ENCODE measurements around the gene UCK2. TPM values are rescaled to one million over a fixed set of nuclear protein-coding genes. Genes with fewer than 3 reads are reported as not detected.

UCK2 gene
- total and polyA plus RNA-seq, 7 experiments from 2014 or later = 0.89 to 32.7 (median 1.2) TPM

GRCh38 chr1:165863346-165863745 is 35.9 kb downstream of the UCK2 start:
- DNase-seq (no peak), ATAC-seq (no peak)
- Histone ChIP-seq H3K4me3 (ENCODE audit: low read length) (no peak overlapping the region), H3K9me3 (ENCODE audit: control insufficient read depth in 2 of 3, low read length in 3 of 3) (no peaks in the 10 kb centered on the region), H3K27ac (ENCODE audit: low read depth, low read length) (no peak overlapping the region), H3K27me3 (ENCODE audit: control insufficient read depth in 2 of 2, insufficient read depth in 2 of 2, low read length in 2 of 2) (no peaks in the 10 kb centered on the region), H3K36me3 (ENCODE audit: control insufficient read depth in 2 of 3, insufficient read depth in 3 of 3, low read length in 3 of 3) (no peaks in the 10 kb centered on the region), H3K4me1 (ENCODE audit: control insufficient read depth in 2 of 2, insufficient read depth in 2 of 2, low read length in 2 of 2) (no peaks in the 10 kb centered on the region)
- CTCF ChIA-PET = no interaction called here
- Mint-ChIP-seq H3K27me3 (no peaks in the 10 kb centered on the region), H3K36me3 (peaks cover 0 to 5% (median 0%) of the 10 kb centered on the region in 5 donors), H3K4me1 (peaks cover 0 to 30% (median 0%) of the 10 kb centered on the region in 7 donors), H3K9me3 (no peaks in the 10 kb centered on the region), H3K27ac (no peak overlapping the region), H3K4me3 (no peak overlapping the region)
- intact Hi-C loops (cut with micrococcal nuclease) = no loop called here
- POLR2A ChIA-PET = no interaction called here

- DNase-seq = no peak
Observed at GRCh38 chr1:165865633-165866340, 38.4 kb downstream of the UCK2 start.

GRCh38 chr1:165869343-165869742 is 41.9 kb downstream of the UCK2 start:
- Mint-ChIP-seq H3K9me3 (no peaks in the 10 kb centered on the region), H3K27ac (no peak overlapping the region), H3K27me3 (peaks cover 0 to 4% (median 0%) of the 10 kb centered on the region in 5 donors), H3K4me3 (no peak overlapping the region), H3K4me1 (peaks cover 18 to 42% (median 36%) of the 10 kb centered on the region in 7 donors), H3K36me3 (peaks cover 0 to 12% (median 0%) of the 10 kb centered on the region in 5 donors)
- H3K27me3 ChIP-seq (ENCODE audit: control insufficient read depth in 2 of 2, insufficient read depth in 2 of 2, low read length in 2 of 2) = no peaks in the 10 kb centered on the region
- ChIA-PET POLR2A (no interaction called here), CTCF (no interaction called here)
- peaks cover 18 to 20% of the 10 kb centered on the region in 2 donors for H3K4me1 ChIP-seq (ENCODE audit: control insufficient read depth in 2 of 2, insufficient read depth in 2 of 2, low read length in 2 of 2)
- DNase-seq = no peak
- H3K36me3 ChIP-seq (ENCODE audit: control insufficient read depth in 2 of 3, insufficient read depth in 3 of 3, low read length in 3 of 3) = no peaks in the 10 kb centered on the region
- H3K27ac ChIP-seq (ENCODE audit: low read depth, low read length) = no peak overlapping the region
- no peak for ATAC-seq
- intact Hi-C loops (cut with micrococcal nuclease) = no loop called here
- no peaks in the 10 kb centered on the region for H3K9me3 ChIP-seq (ENCODE audit: control insufficient read depth in 2 of 3, low read length in 3 of 3)
- H3K4me3 ChIP-seq (ENCODE audit: low read length) = no peak overlapping the region

More at GRCh38 chr1:165865633-165866340, 38.4 kb downstream of the UCK2 start:
- intact Hi-C loops (cut with micrococcal nuclease) = no loop called here
- H3K4me1 Mint-ChIP-seq = peaks cover 3 to 25% (median 6%) of the 10 kb centered on the region in 7 donors
- Histone ChIP-seq H3K4me3 (ENCODE audit: low read length) (no peak overlapping the region), H3K9me3 (ENCODE audit: control insufficient read depth in 2 of 3, low read length in 3 of 3) (no peaks in the 10 kb centered on the region), H3K27ac (ENCODE audit: low read depth, low read length) (no peak overlapping the region), H3K27me3 (ENCODE audit: control insufficient read depth in 2 of 2, insufficient read depth in 2 of 2, low read length in 2 of 2) (no peaks in the 10 kb centered on the region), H3K4me1 (ENCODE audit: control insufficient read depth in 2 of 2, insufficient read depth in 2 of 2, low read length in 2 of 2) (peaks cover 0 to under 1% of the 10 kb centered on the region in 2 donors), H3K36me3 (ENCODE audit: control insufficient read depth in 2 of 3, insufficient read depth in 3 of 3, low read length in 3 of 3) (no peaks in the 10 kb centered on the region)
- no peak for ATAC-seq
- H3K27me3 Mint-ChIP-seq = no peaks in the 10 kb centered on the region
- ChIA-PET CTCF (no interaction called here), POLR2A (no interaction called here)
- no peak overlapping the region for H3K4me3 Mint-ChIP-seq
- no peak overlapping the region for H3K27ac Mint-ChIP-seq
- no peaks in the 10 kb centered on the region for H3K9me3 Mint-ChIP-seq
- peaks cover 0 to 5% (median 0%) of the 10 kb centered on the region in 5 donors for H3K36me3 Mint-ChIP-seq

GRCh38 chr1:165871311-165872067 is 44.1 kb downstream of the UCK2 start:
- Mint-ChIP-seq H3K4me3 (peak overlapping the region; percentile 54 to 86 (median 64)), H3K27ac (peak overlapping the region in 8 of 9 donors; percentile 11 to 83 (median 31)), H3K27me3 (peaks cover 0 to 11% (median 0%) of the 10 kb centered on the region in 5 donors), H3K9me3 (no peaks in the 10 kb centered on the region), H3K36me3 (peaks cover 0 to 7% (median 0%) of the 10 kb centered on the region in 5 donors), H3K4me1 (peaks cover 23 to 60% (median 54%) of the 10 kb centered on the region in 7 donors)
- Histone ChIP-seq H3K9me3 (ENCODE audit: control insufficient read depth in 2 of 3, low read length in 3 of 3) (no peaks in the 10 kb centered on the region), H3K36me3 (ENCODE audit: control insufficient read depth in 2 of 3, insufficient read depth in 3 of 3, low read length in 3 of 3) (no peaks in the 10 kb centered on the region), H3K27me3 (ENCODE audit: control insufficient read depth in 2 of 2, insufficient read depth in 2 of 2, low read length in 2 of 2) (no peaks in the 10 kb centered on the region), H3K27ac (ENCODE audit: low read depth, low read length) (no peak overlapping the region), H3K4me1 (ENCODE audit: control insufficient read depth in 2 of 2, insufficient read depth in 2 of 2, low read length in 2 of 2) (peaks cover 18 to 28% of the 10 kb centered on the region in 2 donors), H3K4me3 (ENCODE audit: low read length) (peak overlapping the region; percentile 26)
- CTCF ChIA-PET = interaction anchor here (0.6 to 1.2 kb wide), 5 partner anchors 12 to 272 kb away, joined by 3 read pairs; no protein-coding TSS in a partner anchor
- POLR2A ChIA-PET = interaction anchor here (0.6 to 2.2 kb wide), 3 partner anchors 13 to 169 kb away, joined by 4 to 6 read pairs (median 5); partner anchors contain the start of gene TMCO1
- DNase-seq = peak in 8 of 9 donors; percentile 10 to 57 (median 52)
- intact Hi-C loops (cut with micrococcal nuclease) = loop anchor here (1.0 to 10.0 kb wide), 5 partner anchors 43 to 478 kb away; partner anchors contain the start of gene TMCO1 (in 1 of the 2)
- ATAC-seq = peak; percentile 89

- ATAC-seq = no peak
- Mint-ChIP-seq H3K27me3 (peaks cover 0 to 14% (median 7%) of the 10 kb centered on the region in 5 donors), H3K9me3 (peaks cover 0 to 11% (median 0%) of the 10 kb centered on the region in 11 donors), H3K27ac (peak overlapping the region in 2 of 9 donors; percentile 13 to 51), H3K36me3 (peaks cover 0 to 23% (median 0%) of the 10 kb centered on the region in 5 donors), H3K4me1 (peaks cover 23 to 60% (median 54%) of the 10 kb centered on the region in 7 donors), H3K4me3 (peak overlapping the region in 2 of 10 donors; percentile 31 to 34)
- ChIA-PET POLR2A (no interaction called here), CTCF (no interaction called here)
- Histone ChIP-seq H3K9me3 (ENCODE audit: control insufficient read depth in 2 of 3, low read length in 3 of 3) (no peaks in the 10 kb centered on the region), H3K36me3 (ENCODE audit: control insufficient read depth in 2 of 3, insufficient read depth in 3 of 3, low read length in 3 of 3) (no peaks in the 10 kb centered on the region), H3K27ac (ENCODE audit: low read depth, low read length) (no peak overlapping the region), H3K27me3 (ENCODE audit: control insufficient read depth in 2 of 2, insufficient read depth in 2 of 2, low read length in 2 of 2) (no peaks in the 10 kb centered on the region), H3K4me1 (ENCODE audit: control insufficient read depth in 2 of 2, insufficient read depth in 2 of 2, low read length in 2 of 2) (peaks cover 18 to 28% of the 10 kb centered on the region in 2 donors), H3K4me3 (ENCODE audit: low read length) (no peak overlapping the region)
- intact Hi-C loops (cut with micrococcal nuclease) = loop anchor here in 1 of 2 donors (10.0 kb wide), 1 partner anchor 139 kb away; no protein-coding TSS in a partner anchor
- no peak for DNase-seq
Observed at GRCh38 chr1:165873481-165873880, 46.1 kb downstream of the UCK2 start.

- Mint-ChIP-seq H3K27ac (no peak overlapping the region), H3K27me3 (peaks cover 0 to 26% (median 7%) of the 10 kb centered on the region in 5 donors), H3K36me3 (peaks cover 0 to 28% (median 4%) of the 10 kb centered on the region in 5 donors), H3K4me1 (peaks cover 21 to 58% (median 55%) of the 10 kb centered on the region in 7 donors), H3K4me3 (no peak overlapping the region), H3K9me3 (peaks cover 0 to 11% (median 0%) of the 10 kb centered on the region in 11 donors)
- no peaks in the 10 kb centered on the region for H3K9me3 ChIP-seq (ENCODE audit: control insufficient read depth in 2 of 3, low read length in 3 of 3)
- no peaks in the 10 kb centered on the region for H3K27me3 ChIP-seq (ENCODE audit: control insufficient read depth in 2 of 2, insufficient read depth in 2 of 2, low read length in 2 of 2)
- no peaks in the 10 kb centered on the region for H3K36me3 ChIP-seq (ENCODE audit: control insufficient read depth in 2 of 3, insufficient read depth in 3 of 3, low read length in 3 of 3)
- intact Hi-C loops (cut with micrococcal nuclease) = loop anchor here in 1 of 2 donors (10.0 kb wide), 1 partner anchor 140 kb away; no protein-coding TSS in a partner anchor
- ATAC-seq = no peak
- H3K4me3 ChIP-seq (ENCODE audit: low read length) = no peak overlapping the region
- CTCF ChIA-PET = interaction anchor here (0.6 kb wide), 1 partner anchor 48 kb away, joined by 4 read pairs; no protein-coding TSS in a partner anchor
- H3K4me1 ChIP-seq (ENCODE audit: control insufficient read depth in 2 of 2, insufficient read depth in 2 of 2, low read length in 2 of 2) = peaks cover 18 to 28% of the 10 kb centered on the region in 2 donors
- POLR2A ChIA-PET = interaction anchor here (0.6 kb wide), 1 partner anchor 118 kb away, joined by 4 read pairs; no protein-coding TSS in a partner anchor
- no peak for DNase-seq
- H3K27ac ChIP-seq (ENCODE audit: low read depth, low read length) = no peak overlapping the region
Observed at GRCh38 chr1:165874643-165875042, 47.2 kb downstream of the UCK2 start.

Measured in naive thymus-derived CD4-positive, alpha-beta T cell (primary cell).